Left ventricle myocardium inferior (tissue), 1 donor: ENCODE results near the gene CACNB2. TPM values are rescaled to one million over a fixed set of nuclear protein-coding genes. Genes with fewer than 3 reads are reported as not detected.

ENCODE experiments used
- DNase-seq: peaks from one replicate; pipeline ENCODE4 v3.0.0-alpha.2; 2020
- H3K27ac ChIP-seq: fragments of 200-600 bp; replicated peaks from 2 replicates; pipeline ENCODE4 v1.8.0; 2021
- H3K27me3 ChIP-seq: fragments of 200-600 bp; 2 replicates; pipeline ENCODE4 v1.8.0; 2021; ENCODE audit warnings: low read depth
- H3K36me3 ChIP-seq: fragments of 200-600 bp; 2 replicates; pipeline ENCODE4 v1.8.0; 2021
- H3K4me1 ChIP-seq: fragments of 200-600 bp; 2 replicates; pipeline ENCODE4 v1.8.0; 2021
- H3K4me3 ChIP-seq: fragments of 200-600 bp; 2 replicates; pipeline ENCODE4 v1.8.0; 2021; ENCODE audit warnings: mild to moderate bottlenecking, moderate library complexity
- H3K9me3 ChIP-seq: fragments of 200-600 bp; replicated peaks from 2 replicates; pipeline ENCODE4 v1.8.0; 2021
- intact Hi-C: fragments of 100-400 bp; cut with micrococcal nuclease; formaldehyde crosslinking; loops from one replicate; pipeline ENCODE4 v1.11.0; 2022
- total RNA-seq: library from RNA; stranded (reverse); fragmentation: NEBNext Ultra II Directional; extraction: Animal tissue kit (Norgen Biotek cat#: 25700); gene quantifications from one replicate; pipeline ENCODE4 v1.2.1, GENCODE V29; 2021
- TF ChIP-seq, protein P1 (sequence below): fragments of 200-600 bp; IDR thresholded peaks from 2 replicates; pipeline ENCODE4 v1.8.0; 2021; ENCODE audit warnings: antibody characterized with exemption, mild to moderate bottlenecking, borderline replicate concordance
- donor health status: DM: no; HTN: yes; CAD: no; lungs with severe emphysema.

Gene CACNB2
- total RNA-seq, 1 donor from 2014 or later = 38.1 TPM

DNA sequence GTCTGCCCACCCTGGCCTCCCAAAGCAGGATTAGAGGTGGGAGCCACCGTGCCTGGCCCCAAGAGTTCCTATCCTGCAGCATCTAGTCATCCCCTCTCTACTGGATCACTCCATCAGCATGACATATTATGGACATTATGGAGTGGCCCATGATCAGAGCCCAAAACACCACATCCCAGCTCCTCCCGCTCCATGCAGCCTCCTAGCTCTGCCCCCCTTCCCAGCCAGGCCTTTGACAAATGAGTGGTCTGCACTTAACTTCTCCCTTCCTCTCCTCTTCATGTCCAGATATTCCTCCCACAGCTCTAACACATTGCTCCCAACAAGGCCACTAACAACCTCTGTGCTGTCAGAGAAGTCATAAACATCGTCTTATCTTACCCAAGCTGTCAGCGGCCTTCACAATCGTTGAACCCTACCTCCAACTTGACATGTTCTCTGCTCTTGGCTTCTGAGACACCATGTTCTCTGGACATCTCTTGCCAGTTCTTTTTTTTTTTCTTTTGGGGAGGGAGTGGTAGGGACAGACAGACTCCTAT, 323.5 kb downstream of the CACNB2 start:
- no peak overlapping the region for H3K4me3 ChIP-seq
- H3K27me3 ChIP-seq = no peaks in the 10 kb centered on the region
- H3K27ac ChIP-seq = peak overlapping the region; percentile 79
- peak; percentile 30 for DNase-seq
- no peaks in the 10 kb centered on the region for H3K9me3 ChIP-seq
- no peaks in the 10 kb centered on the region for H3K36me3 ChIP-seq
- TF ChIP-seq, protein P1, sequence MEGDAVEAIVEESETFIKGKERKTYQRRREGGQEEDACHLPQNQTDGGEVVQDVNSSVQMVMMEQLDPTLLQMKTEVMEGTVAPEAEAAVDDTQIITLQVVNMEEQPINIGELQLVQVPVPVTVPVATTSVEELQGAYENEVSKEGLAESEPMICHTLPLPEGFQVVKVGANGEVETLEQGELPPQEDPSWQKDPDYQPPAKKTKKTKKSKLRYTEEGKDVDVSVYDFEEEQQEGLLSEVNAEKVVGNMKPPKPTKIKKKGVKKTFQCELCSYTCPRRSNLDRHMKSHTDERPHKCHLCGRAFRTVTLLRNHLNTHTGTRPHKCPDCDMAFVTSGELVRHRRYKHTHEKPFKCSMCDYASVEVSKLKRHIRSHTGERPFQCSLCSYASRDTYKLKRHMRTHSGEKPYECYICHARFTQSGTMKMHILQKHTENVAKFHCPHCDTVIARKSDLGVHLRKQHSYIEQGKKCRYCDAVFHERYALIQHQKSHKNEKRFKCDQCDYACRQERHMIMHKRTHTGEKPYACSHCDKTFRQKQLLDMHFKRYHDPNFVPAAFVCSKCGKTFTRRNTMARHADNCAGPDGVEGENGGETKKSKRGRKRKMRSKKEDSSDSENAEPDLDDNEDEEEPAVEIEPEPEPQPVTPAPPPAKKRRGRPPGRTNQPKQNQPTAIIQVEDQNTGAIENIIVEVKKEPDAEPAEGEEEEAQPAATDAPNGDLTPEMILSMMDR = no peak
- peaks cover 62% of the 10 kb centered on the region for H3K4me1 ChIP-seq
- intact Hi-C loops = no loop called here

DNA sequence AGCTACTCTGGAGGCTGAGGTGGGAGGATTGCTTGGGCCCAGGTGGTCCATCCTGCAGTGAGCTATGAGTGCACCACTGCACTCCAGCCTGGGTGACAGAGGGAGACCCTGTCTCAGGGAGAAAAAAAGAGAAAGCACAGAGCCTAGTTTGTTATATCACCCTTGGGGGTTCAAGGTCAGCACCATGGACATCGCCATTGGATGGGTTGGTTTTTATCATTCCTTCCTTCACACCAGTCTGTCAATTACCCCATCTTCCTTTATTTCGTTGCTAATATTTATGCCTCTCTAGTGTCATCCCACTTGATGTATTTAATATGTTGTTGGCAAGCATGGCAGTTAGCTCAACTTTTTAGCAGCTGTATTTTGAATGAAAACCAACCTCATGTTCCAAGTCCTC, 328.9 kb downstream of the CACNB2 start:
- Histone ChIP-seq H3K9me3 (no peaks in the 10 kb centered on the region), H3K27ac (peak overlapping the region; percentile 79), H3K36me3 (no peaks in the 10 kb centered on the region), H3K27me3 (no peaks in the 10 kb centered on the region), H3K4me1 (peaks cover 70% of the 10 kb centered on the region), H3K4me3 (no peak overlapping the region)
- intact Hi-C loops = no loop called here
- no peak for DNase-seq
- TF ChIP-seq, protein P1 = no peak

DNA sequence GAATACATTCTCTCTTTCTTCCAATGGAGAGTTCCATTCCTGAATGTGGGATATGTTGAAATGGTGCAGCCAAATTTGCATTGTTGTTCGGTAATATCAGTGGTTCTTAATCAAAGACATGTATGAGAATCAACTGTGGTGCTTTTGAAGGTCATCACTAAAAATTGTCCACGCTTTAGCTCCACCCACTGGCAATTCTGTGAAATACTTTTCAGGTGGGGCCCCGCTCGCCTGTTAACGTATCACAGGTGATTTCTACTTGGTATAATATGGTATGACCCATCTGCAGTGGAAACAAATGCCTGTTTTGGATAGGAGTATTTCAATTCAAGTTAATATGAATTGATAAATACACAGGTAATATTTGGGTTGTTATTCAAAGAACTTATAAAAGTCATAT, 332.8 kb downstream of the CACNB2 start:
- TF ChIP-seq, protein P1 = peak; percentile 33
- no peaks in the 10 kb centered on the region for H3K36me3 ChIP-seq
- H3K9me3 ChIP-seq = no peaks in the 10 kb centered on the region
- H3K4me3 ChIP-seq = peak overlapping the region; percentile 20
- H3K4me1 ChIP-seq = peaks cover 75% of the 10 kb centered on the region
- H3K27ac ChIP-seq = peak overlapping the region; percentile 79
- intact Hi-C loops = no loop called here
- H3K27me3 ChIP-seq = no peaks in the 10 kb centered on the region
- DNase-seq = no peak

DNA sequence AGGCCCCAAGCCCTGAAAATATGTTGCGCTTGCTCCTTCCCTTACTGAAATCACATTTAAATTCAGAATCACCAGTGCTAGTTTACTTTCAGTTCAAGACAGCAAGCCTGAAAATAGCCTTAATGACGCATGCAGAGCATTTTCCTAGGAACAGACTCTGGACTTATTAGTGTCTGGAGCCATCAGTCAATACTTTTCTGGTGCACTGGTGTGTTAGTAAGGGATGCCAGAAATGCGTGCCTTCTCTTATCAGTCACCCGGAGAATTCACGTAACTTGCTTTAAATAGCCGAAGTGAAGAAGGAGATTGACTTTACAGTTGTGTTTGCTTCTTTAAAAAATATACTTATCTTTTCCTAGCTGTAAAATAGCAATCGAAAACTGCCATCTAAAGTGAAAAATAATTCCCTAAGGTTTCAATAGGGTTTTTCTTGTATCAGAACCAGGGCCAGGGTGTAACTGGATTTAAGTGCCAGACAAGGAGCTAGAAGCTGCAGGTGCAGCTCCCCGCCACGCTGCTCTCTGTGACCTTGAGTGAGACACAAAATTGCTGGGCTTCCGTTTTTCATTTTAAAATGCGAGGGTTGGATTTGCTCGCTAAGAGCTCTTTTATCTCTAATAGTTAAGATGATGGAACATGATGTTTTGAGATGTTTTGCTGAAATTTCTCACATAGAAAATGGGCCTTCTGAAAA, 333.3 kb downstream of the CACNB2 start:
- Histone ChIP-seq H3K4me3 (peak overlapping the region; percentile 20), H3K27me3 (no peaks in the 10 kb centered on the region), H3K36me3 (no peaks in the 10 kb centered on the region), H3K4me1 (peaks cover 72% of the 10 kb centered on the region), H3K9me3 (no peaks in the 10 kb centered on the region), H3K27ac (peak overlapping the region; percentile 79)
- TF ChIP-seq, protein P1 = no peak
- DNase-seq = no peak
- intact Hi-C loops = no loop called here

DNA sequence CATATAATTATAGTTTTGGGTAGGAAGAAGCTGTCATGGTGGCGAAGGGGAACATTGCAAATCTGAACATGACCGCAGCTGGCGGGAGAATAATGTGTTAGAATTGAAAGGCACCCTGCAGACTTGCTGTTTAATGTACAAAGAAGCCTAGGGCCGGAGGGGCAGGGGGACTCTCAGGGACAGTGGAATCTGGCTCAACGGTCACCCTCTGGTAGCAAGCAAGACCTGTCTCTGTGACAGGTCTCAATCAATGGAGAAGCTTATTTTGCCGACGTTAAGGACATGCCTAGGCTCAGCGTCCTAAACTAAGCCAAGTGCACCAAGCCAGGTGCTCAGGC, 333.9 kb downstream of the CACNB2 start:
- H3K27ac ChIP-seq = peak overlapping the region; percentile 79
- peaks cover 70% of the 10 kb centered on the region for H3K4me1 ChIP-seq
- H3K9me3 ChIP-seq = no peaks in the 10 kb centered on the region
- TF ChIP-seq, protein P1 = no peak
- intact Hi-C loops = no loop called here
- no peaks in the 10 kb centered on the region for H3K36me3 ChIP-seq
- H3K27me3 ChIP-seq = no peaks in the 10 kb centered on the region
- DNase-seq = no peak
- H3K4me3 ChIP-seq = no peak overlapping the region
